Brain microvascular endothelial cell (primary cell): Measurements from ENCODE around the gene RNLS.

Experiments used
- DNase-seq: peaks from one replicate; pipeline ENCODE4 v3.0.0-alpha.2; 2020
- H3K27ac ChIP-seq: fragments of 250-450 bp; sonication (Bioruptor Pico); 2 replicates; pipeline ENCODE4 v1.5.1; 2020; ENCODE audit warnings: mild to moderate bottlenecking, moderate library complexity
- H3K27me3 ChIP-seq: fragments of 250-450 bp; sonication (Bioruptor Pico); replicated peaks from 2 replicates; pipeline ENCODE4 v1.5.1; 2020; ENCODE audit warnings: mild to moderate bottlenecking
- H3K36me3 ChIP-seq: fragments of 250-450 bp; sonication (Bioruptor Pico); replicated peaks from 2 replicates; pipeline ENCODE4 v1.5.1; 2020; ENCODE audit warnings: mild to moderate bottlenecking
- H3K4me3 ChIP-seq: 2 replicates; pipeline ENCODE4 v1.5.1; 2011; ENCODE audit warnings: low read depth, mild to moderate bottlenecking, control low read depth, low read length, moderate library complexity
- in situ Hi-C: cut with HindIII; loops from 2 replicates; pipeline ENCODE4 v1.10.0; 2017; ENCODE audit warnings: low sequenced_read_pairs, low pct_ligation_motif_present
- TF ChIP-seq, protein P1 (sequence below): IDR thresholded peaks from 2 replicates; pipeline ENCODE4 v1.5.1; 2011; ENCODE audit warnings: low read depth, mild to moderate bottlenecking, moderate library complexity, low read length, control low read depth, inconsistent platforms; ENCODE audit errors: missing control alignments

Gene RNLS

DNA sequence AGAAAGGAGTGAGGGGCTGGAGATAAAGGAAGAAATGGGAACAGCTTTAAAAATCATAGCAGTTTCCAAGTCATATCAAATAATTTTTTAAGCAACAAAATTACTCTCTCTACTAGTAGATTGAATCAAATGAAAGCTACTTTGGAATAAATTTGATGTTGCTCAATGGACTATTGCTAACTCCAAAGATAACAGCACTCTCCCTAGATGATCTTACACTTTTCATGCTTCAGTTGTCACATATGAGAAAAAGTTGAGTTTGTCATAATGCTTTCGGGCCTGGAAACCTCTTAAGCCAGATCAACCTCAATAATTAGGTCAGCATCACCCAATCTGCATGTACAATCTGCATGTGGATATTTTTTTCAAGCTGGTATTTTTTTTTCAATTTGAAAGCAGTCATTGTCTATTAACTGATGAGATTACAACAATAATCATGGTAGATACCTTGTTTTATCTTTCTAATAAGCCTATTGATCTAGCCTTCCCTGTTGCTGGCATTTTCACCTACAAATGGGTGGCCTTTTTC, 34.7 kb upstream of the RNLS start:
- no peaks in the 10 kb centered on the region for H3K27me3 ChIP-seq
- no peak overlapping the region for H3K27ac ChIP-seq
- no peak overlapping the region for H3K4me3 ChIP-seq
- DNase-seq: no peak
- in situ Hi-C loops: no loop called here
- no peaks in the 10 kb centered on the region for H3K36me3 ChIP-seq
- TF ChIP-seq, protein P1, sequence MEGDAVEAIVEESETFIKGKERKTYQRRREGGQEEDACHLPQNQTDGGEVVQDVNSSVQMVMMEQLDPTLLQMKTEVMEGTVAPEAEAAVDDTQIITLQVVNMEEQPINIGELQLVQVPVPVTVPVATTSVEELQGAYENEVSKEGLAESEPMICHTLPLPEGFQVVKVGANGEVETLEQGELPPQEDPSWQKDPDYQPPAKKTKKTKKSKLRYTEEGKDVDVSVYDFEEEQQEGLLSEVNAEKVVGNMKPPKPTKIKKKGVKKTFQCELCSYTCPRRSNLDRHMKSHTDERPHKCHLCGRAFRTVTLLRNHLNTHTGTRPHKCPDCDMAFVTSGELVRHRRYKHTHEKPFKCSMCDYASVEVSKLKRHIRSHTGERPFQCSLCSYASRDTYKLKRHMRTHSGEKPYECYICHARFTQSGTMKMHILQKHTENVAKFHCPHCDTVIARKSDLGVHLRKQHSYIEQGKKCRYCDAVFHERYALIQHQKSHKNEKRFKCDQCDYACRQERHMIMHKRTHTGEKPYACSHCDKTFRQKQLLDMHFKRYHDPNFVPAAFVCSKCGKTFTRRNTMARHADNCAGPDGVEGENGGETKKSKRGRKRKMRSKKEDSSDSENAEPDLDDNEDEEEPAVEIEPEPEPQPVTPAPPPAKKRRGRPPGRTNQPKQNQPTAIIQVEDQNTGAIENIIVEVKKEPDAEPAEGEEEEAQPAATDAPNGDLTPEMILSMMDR: no peak

DNA sequence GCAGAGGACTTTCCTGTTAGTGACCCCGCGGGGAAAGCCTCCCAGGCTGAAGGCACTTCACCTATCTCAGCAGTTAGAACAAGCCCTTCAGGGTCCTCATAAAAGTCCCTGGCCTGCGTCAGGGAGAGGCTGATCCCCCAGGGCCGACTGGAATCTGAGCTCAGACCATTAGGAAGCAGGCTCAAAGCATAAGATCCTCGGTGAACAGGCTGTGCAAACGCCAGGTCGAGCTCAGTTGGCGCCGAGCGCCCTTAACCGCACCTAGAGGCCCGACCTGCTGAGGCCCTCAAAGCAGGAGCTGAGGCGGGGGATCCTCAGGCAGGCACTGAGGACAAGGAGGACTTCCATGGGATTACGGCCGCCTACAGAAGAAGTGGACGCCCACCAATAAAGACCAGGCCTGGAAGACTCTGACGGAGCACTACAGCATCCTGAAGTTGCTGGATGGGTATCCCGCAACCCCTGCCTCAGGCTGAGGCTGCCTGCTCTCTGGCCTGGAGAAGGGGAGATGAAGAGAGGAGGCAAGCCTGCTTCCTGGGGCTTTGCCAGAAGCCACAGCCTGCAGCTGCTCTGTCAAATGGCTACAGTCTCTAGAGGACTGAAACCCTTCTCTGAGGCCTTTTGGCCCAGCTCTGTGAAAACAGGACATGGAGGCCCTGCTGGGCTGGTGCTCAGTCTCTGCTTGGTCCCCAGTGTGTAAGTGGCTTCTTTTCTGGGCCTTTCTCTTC, 33.3 kb upstream of the RNLS start:
- Histone ChIP-seq H3K27ac (no peak overlapping the region), H3K36me3 (no peaks in the 10 kb centered on the region), H3K27me3 (no peaks in the 10 kb centered on the region), H3K4me3 (no peak overlapping the region)
- TF ChIP-seq, protein P1: no peak
- in situ Hi-C loops: no loop called here
- DNase-seq: no peak

- no peaks in the 10 kb centered on the region for H3K36me3 ChIP-seq
- in situ Hi-C loops: no loop called here
- no peak overlapping the region for H3K27ac ChIP-seq
- DNase-seq: no peak
- H3K27me3 ChIP-seq: no peaks in the 10 kb centered on the region
- H3K4me3 ChIP-seq: no peak overlapping the region
- TF ChIP-seq, protein P1: no peak
These were observed 25.7 kb upstream of the RNLS start for GRCh38 chr10:88608780-88609179.

DNA sequence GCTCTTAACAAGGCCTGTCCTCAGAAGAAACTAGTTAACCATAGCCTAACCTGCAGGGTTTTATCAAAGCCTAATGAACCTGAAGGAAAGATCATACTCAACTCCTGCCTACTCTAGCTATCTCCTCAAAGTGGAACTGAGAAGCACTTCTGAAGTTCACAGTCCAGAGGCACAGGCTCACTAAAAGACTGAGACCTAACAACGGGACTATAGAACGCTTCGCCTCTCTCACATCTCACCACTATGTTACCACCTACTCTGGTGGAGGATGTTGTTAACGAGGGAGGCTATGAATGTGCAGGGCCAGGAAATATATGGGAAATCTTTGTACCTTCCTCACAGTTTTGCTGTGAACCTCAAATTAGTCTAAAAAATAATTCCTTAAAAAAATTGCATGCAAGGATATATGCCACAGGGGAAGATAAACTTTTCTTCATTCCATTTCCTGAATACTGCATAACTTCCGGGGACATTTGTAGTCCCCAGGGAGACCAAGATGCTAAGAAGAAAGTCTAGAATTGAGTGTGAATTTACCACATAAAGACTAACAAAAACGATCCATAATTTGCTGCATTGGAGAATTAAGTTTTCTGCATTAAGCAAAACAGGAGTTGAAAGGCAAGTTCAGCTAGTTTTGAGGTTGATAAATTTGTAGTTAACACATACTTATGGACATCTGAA, 25.1 kb upstream of the RNLS start:
- in situ Hi-C loops: no loop called here
- no peaks in the 10 kb centered on the region for H3K36me3 ChIP-seq

DNA sequence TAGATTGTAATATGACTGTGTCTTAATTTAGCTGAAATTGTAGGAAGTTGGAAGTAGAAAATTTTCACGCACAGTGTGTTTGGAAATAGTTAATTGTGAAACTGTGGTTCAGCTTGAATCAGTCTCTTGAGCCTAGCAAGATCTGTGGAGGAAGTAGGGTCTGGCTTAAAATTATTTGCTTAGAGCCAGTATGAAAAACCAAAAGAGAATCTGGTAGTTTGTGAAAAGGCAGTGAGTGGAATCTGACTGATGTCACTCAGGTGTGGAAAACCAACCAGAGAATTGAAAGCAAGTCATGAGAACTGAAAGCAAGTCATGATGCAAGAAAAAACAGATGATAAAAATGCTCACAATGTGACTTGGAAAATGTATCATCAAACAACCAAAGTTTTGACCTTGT, 14.9 kb upstream of the RNLS start:
- in situ Hi-C loops: no loop called here
- no peaks in the 10 kb centered on the region for H3K27me3 ChIP-seq
- no peak overlapping the region for H3K27ac ChIP-seq
- H3K36me3 ChIP-seq: no peaks in the 10 kb centered on the region
- DNase-seq: no peak
- TF ChIP-seq, protein P1: no peak
- no peak overlapping the region for H3K4me3 ChIP-seq

More for the DNA sequence above, 25.1 kb upstream of the RNLS start:
- TF ChIP-seq, protein P1: no peak
- no peak for DNase-seq
- Histone ChIP-seq H3K27me3 (no peaks in the 10 kb centered on the region), H3K27ac (no peak overlapping the region), H3K4me3 (no peak overlapping the region)

- Histone ChIP-seq H3K36me3 (no peaks in the 10 kb centered on the region), H3K27ac (no peak overlapping the region), H3K4me3 (no peak overlapping the region), H3K27me3 (no peaks in the 10 kb centered on the region)
- TF ChIP-seq, protein P1: no peak
- DNase-seq: no peak
- in situ Hi-C loops: no loop called here
These were observed 11.4 kb upstream of the RNLS start for GRCh38 chr10:88594482-88594881.
